ENCODE measurements around the gene GAA. TPM values are rescaled to one million over a fixed set of nuclear protein-coding genes. Genes with fewer than 3 reads are reported as not detected.

Gene GAA
- total and polyA plus RNA-seq, 2 of the 4 experiments (the other 2 are of a cell fraction), result 2.2 to 14.8 TPM

GRCh38 chr17:80110927-80111701 lies 9.7 kb downstream of the GAA start:
- intact Hi-C loops (cut with micrococcal nuclease) (no loop called here), dilution Hi-C loops (cut with HindIII; ENCODE audit: low sequenced_read_pairs, unreplicated experiment) (no loop called here), in situ Hi-C loops (cut with MboI; ENCODE audit: low sequenced_read_pairs) (no loop called here)
- H3K4me2 ChIP-seq (ENCODE audit: low read depth, low read length), result no peak overlapping the region
- ChIA-PET POLR2A (ENCODE audit: unreplicated experiment) (interaction anchor here (0.6 kb wide), 1 partner anchor 344 kb away, joined by 5 read pairs; no protein-coding TSS in a partner anchor), CTCF (no interaction called here)
- no peaks in the 10 kb centered on the region for H3K79me1 ChIP-seq (ENCODE audit: low read depth in 1 of 2, low read length in 2 of 2)
- no peak for ATAC-seq (ENCODE audit: low read depth)
- no peak overlapping the region for H4K8ac ChIP-seq (ENCODE audit: low read depth in 2 of 2, low read length in 2 of 2)
- no peak overlapping the region for H2BK5ac ChIP-seq (ENCODE audit: low read depth, low read length, poor library complexity, severe bottlenecking)
- H2BK15ac ChIP-seq (ENCODE audit: low read depth, low read length), result no peak overlapping the region
- no peak overlapping the region for H3K27ac ChIP-seq (ENCODE audit: insufficient read depth, low read length)
- H2AK9ac ChIP-seq (replicated peaks; ENCODE audit: low read depth, low read length, poor library complexity), result no peak overlapping the region
- no peaks in the 10 kb centered on the region; the same call in 1 of the 2 replicates for H3K4me1 ChIP-seq (ENCODE audit: control insufficient read depth, insufficient read depth, low read length)
- no peak overlapping the region for H3K9ac ChIP-seq (ENCODE audit: low read depth, low read length)
- H4K91ac ChIP-seq (ENCODE audit: insufficient read depth, low read depth, low read length), result no peak overlapping the region
- H3K23ac ChIP-seq (ENCODE audit: low read depth, low read length), result no peak overlapping the region
- H3K9me3 ChIP-seq (ENCODE audit: control insufficient read depth, insufficient read depth, low read length), result no peaks in the 10 kb centered on the region
- no TSS peak for BruUV-seq (replicated peaks)
- H2AK5ac ChIP-seq (ENCODE audit: low read depth, low read length), result no peak overlapping the region
- no peak overlapping the region for H2AFZ ChIP-seq (replicated peaks; ENCODE audit: low read length, poor library complexity)
- H3K9me1 ChIP-seq (ENCODE audit: insufficient read depth, low read length), result peaks cover under 1% of the 10 kb centered on the region; the same call in 1 of the 2 replicates
- H3K4ac ChIP-seq (ENCODE audit: low read depth, low read length), result no peak overlapping the region
- H3K18ac ChIP-seq (ENCODE audit: low read depth, low read length), result no peak overlapping the region
- H3K14ac ChIP-seq (replicated peaks; ENCODE audit: low read depth, low read length), result no peak overlapping the region
- no peaks in the 10 kb centered on the region for H4K20me1 ChIP-seq (ENCODE audit: insufficient read depth, low read length)
- no peak for DNase-seq
- no peak overlapping the region for H2BK120ac ChIP-seq (ENCODE audit: low read depth, low read length)
- H3K27me3 ChIP-seq (ENCODE audit: control insufficient read depth, insufficient read depth, low read length), result no peaks in the 10 kb centered on the region
- H3K4me3 ChIP-seq (ENCODE audit: insufficient read depth, low read depth, low read length), result no peak overlapping the region
- H4K5ac ChIP-seq (ENCODE audit: low read depth, low read length), result no peak overlapping the region
- H2BK20ac ChIP-seq (ENCODE audit: low read depth, low read length), result no peak overlapping the region
- no peak for TF ChIP-seq SMC3 (IDR thresholded peaks at IDR 0.05; ENCODE audit: low read depth, low read length)
- no peak for TF ChIP-seq CHD1 (IDR thresholded peaks at IDR 0.05; ENCODE audit: low read depth, low read length)
- TF ChIP-seq RAD21 (IDR thresholded peaks at IDR 0.05; ENCODE audit: low read length), result no peak
- no peak for TF ChIP-seq RFX5 (IDR thresholded peaks at IDR 0.05; ENCODE audit: low read depth, low read length)
- TF ChIP-seq RCOR1 (IDR thresholded peaks at IDR 0.05; ENCODE audit: insufficient replicate concordance, low read length), result no peak
- no peak for TF ChIP-seq USF2 (IDR thresholded peaks at IDR 0.05; ENCODE audit: low read depth, low read length)
- TF ChIP-seq MAFK (IDR thresholded peaks at IDR 0.05; ENCODE audit: low read depth, low read length), result no peak
- TF ChIP-seq POLR2A (IDR thresholded peaks at IDR 0.05; ENCODE audit: low read depth, low read length), result no peak
- no peak for TF ChIP-seq BHLHE40 (IDR thresholded peaks at IDR 0.05; ENCODE audit: low read depth, low read length)
- TF ChIP-seq NFE2L2 (IDR thresholded peaks at IDR 0.05; ENCODE audit: low read depth, low read length), result no peak
- TF ChIP-seq MAZ (IDR thresholded peaks at IDR 0.05; ENCODE audit: borderline replicate concordance, low read depth, low read length), result no peak
- TF ChIP-seq, protein P1, sequence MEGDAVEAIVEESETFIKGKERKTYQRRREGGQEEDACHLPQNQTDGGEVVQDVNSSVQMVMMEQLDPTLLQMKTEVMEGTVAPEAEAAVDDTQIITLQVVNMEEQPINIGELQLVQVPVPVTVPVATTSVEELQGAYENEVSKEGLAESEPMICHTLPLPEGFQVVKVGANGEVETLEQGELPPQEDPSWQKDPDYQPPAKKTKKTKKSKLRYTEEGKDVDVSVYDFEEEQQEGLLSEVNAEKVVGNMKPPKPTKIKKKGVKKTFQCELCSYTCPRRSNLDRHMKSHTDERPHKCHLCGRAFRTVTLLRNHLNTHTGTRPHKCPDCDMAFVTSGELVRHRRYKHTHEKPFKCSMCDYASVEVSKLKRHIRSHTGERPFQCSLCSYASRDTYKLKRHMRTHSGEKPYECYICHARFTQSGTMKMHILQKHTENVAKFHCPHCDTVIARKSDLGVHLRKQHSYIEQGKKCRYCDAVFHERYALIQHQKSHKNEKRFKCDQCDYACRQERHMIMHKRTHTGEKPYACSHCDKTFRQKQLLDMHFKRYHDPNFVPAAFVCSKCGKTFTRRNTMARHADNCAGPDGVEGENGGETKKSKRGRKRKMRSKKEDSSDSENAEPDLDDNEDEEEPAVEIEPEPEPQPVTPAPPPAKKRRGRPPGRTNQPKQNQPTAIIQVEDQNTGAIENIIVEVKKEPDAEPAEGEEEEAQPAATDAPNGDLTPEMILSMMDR (conservative IDR thresholded peaks at IDR 0.05; ENCODE audit: low read depth, low read length), result no peak
- no peak for TF ChIP-seq CEBPB (IDR thresholded peaks at IDR 0.05; ENCODE audit: low read depth, low read length)
- TF ChIP-seq FOS (IDR thresholded peaks at IDR 0.05; ENCODE audit: low read depth, low read length), result no peak
- peaks cover 3% of the 10 kb centered on the region; the same call in 1 of the 2 replicates for H3K36me3 ChIP-seq (ENCODE audit: control insufficient read depth, insufficient read depth, low read length)
- H3K56ac ChIP-seq (ENCODE audit: extremely low read depth, insufficient read depth, low read length), result no peak overlapping the region
- WGBS, 2 experiments (ENCODE audit: extremely low coverage in 2 of 2, insufficient read length in 1 of 2), result 86% methylated on average over 11 of the region's 21 CpGs; no CpG with 5 or more reads in 1 of the 2 experiments
